Neuronal stem cell (in vitro differentiated cells): ENCODE measurements around the gene ZBTB40.

ENCODE experiments used
- DNase-seq: peaks from one replicate; pipeline ENCODE4 v3.0.0-alpha.2; 2013; ENCODE audit warnings: low spot score
- H2AFZ ChIP-seq: one replicate; pipeline ENCODE4 v1.6.1; 2013; ENCODE audit warnings: mild to moderate bottlenecking, low read length, inconsistent platforms
- H2AK5ac ChIP-seq: 2 replicates; pipeline ENCODE4 v1.6.1; 2013; ENCODE audit warnings: low read depth, mild to moderate bottlenecking, inconsistent platforms, low read length, moderate library complexity, mixed read lengths
- H2BK120ac ChIP-seq: 2 replicates; pipeline ENCODE4 v1.6.1; 2013; ENCODE audit warnings: low read depth, mild to moderate bottlenecking, inconsistent platforms, low read length, moderate library complexity, mixed read lengths
- H2BK12ac ChIP-seq: one replicate; pipeline ENCODE4 v1.6.1; 2013; ENCODE audit warnings: low read length, inconsistent platforms
- H2BK15ac ChIP-seq: 2 replicates; pipeline ENCODE4 v1.6.1; 2013; ENCODE audit warnings: mild to moderate bottlenecking, low read length, inconsistent platforms, mixed read lengths
- H2BK5ac ChIP-seq: one replicate; pipeline ENCODE4 v1.6.1; 2013; ENCODE audit warnings: inconsistent platforms, mild to moderate bottlenecking, low read length, moderate library complexity
- H3K14ac ChIP-seq: one replicate; pipeline ENCODE4 v1.6.1; 2013; ENCODE audit warnings: low read length, inconsistent platforms
- H3K18ac ChIP-seq: 2 replicates; pipeline ENCODE4 v1.6.1; 2013; ENCODE audit warnings: low read length, inconsistent platforms
- H3K23ac ChIP-seq: 2 replicates; pipeline ENCODE4 v1.6.1; 2013; ENCODE audit warnings: low read depth, mild to moderate bottlenecking, mixed read lengths, low read length, inconsistent platforms; ENCODE audit not compliant: poor library complexity
- H3K27ac ChIP-seq: replicated peaks from 3 replicates; pipeline ENCODE4 v1.5.1; 2013; ENCODE audit warnings: low read length, inconsistent platforms
- H3K27me3 ChIP-seq, 3 experiments: 2 replicates each; pipeline ENCODE4 v1.6.1; 2013; ENCODE audit warnings: low read length in 3 of 3, mild to moderate bottlenecking in 2 of 3, inconsistent platforms in 1 of 3, low read depth in 1 of 3, mixed read lengths in 1 of 3, moderate library complexity in 1 of 3; ENCODE audit not compliant: control insufficient read depth in 3 of 3, insufficient read depth in 3 of 3
- H3K36me3 ChIP-seq, 2 donors: replicated peaks in 1 of 2; 2 replicates each; pipeline ENCODE4 v1.6.1; 2013; ENCODE audit warnings: low read length in 2 of 2; ENCODE audit not compliant: control insufficient read depth in 2 of 2, insufficient read depth in 2 of 2
- H3K4ac ChIP-seq: 2 replicates; pipeline ENCODE4 v1.6.1; 2013; ENCODE audit warnings: inconsistent platforms, mild to moderate bottlenecking, low read length, moderate library complexity
- H3K4me1 ChIP-seq, 2 donors: 1 replicate in 1 of 2; 2 replicates in 1 of 2; pipeline ENCODE4 v1.6.1; 2013; ENCODE audit warnings: low read length in 2 of 2, low read depth in 1 of 2; ENCODE audit not compliant: control insufficient read depth in 2 of 2, insufficient read depth in 1 of 2
- H3K4me2 ChIP-seq: one replicate; pipeline ENCODE4 v1.6.1; 2013; ENCODE audit warnings: mild to moderate bottlenecking, low read length, inconsistent platforms; ENCODE audit not compliant: insufficient read depth, poor library complexity, severe bottlenecking
- H3K4me3 ChIP-seq, 2 donors: 2 replicates each; pipeline ENCODE4 v1.5.1; 2013; ENCODE audit warnings: low read length in 2 of 2, mild to moderate bottlenecking in 2 of 2, inconsistent platforms in 1 of 2, moderate library complexity in 1 of 2
- H3K79me1 ChIP-seq: one replicate; pipeline ENCODE4 v1.6.1; 2013; ENCODE audit warnings: low read depth, mild to moderate bottlenecking, inconsistent platforms, low read length, moderate library complexity
- H3K9ac ChIP-seq: one replicate; pipeline ENCODE4 v1.6.1; 2013; ENCODE audit warnings: mild to moderate bottlenecking, low read depth, low read length, inconsistent platforms; ENCODE audit not compliant: poor library complexity
- H3K9me3 ChIP-seq, 2 donors: replicated peaks in 1 of 2; 2 replicates each; pipeline versions ENCODE3 to v1.6.1; 2013; ENCODE audit warnings: low read length in 2 of 2, mild to moderate bottlenecking in 2 of 2, inconsistent platforms in 1 of 2, low read depth in 1 of 2, mixed read lengths in 1 of 2, moderate library complexity in 1 of 2; ENCODE audit not compliant: control insufficient read depth in 2 of 2, insufficient read depth in 1 of 2
- H4K8ac ChIP-seq: one replicate; pipeline ENCODE4 v1.6.1; 2013; ENCODE audit warnings: low read depth, mild to moderate bottlenecking, inconsistent platforms, low read length, moderate library complexity
- H4K91ac ChIP-seq: one replicate; pipeline ENCODE4 v1.6.1; 2013; ENCODE audit warnings: low read length, low read depth, mild to moderate bottlenecking, inconsistent platforms; ENCODE audit not compliant: poor library complexity
- WGBS, 2 donors: extraction: QIAGEN DNeasy Blood & Tissue Kit; methylation state at CpG; one replicate each; pipeline ENCODE4 v1.1.7; 2013; ENCODE audit warnings: missing lambda C conversion rate in 2 of 2, mixed read lengths in 1 of 2; ENCODE audit not compliant: insufficient read length in 2 of 2, insufficient replicate concordance in 1 of 2; ENCODE audit errors: extremely low coverage in 2 of 2; 5-methylcytosine and 5-hydroxymethylcytosine counted together

Gene ZBTB40

DNA sequence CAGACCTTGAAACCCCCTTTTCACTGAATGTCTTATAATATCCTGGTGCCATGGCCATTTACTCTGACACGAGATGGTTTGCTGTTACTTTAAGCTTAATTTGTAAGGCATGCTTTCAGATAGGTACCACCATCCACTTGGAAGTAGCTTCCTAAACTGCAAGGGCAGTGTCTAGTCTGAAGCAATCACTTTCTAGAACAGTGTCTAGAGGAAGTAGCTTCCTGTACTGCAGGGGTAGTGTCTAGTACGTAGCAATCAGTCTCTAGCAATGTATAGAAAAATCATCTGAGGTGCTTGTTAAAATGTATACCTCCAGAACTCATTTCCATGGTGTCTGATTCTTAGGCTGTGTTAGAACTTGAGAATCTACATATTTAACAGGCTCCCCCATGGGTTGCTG, 42.5 kb downstream of the ZBTB40 start:
- Histone ChIP-seq H2AFZ (no peak overlapping the region), H3K18ac (no peak overlapping the region), H3K9me3 (peaks cover 0 to 5% of the 10 kb centered on the region in 2 donors), H2BK12ac (no peak overlapping the region), H2BK15ac (no peak overlapping the region), H3K27me3 (no peaks in the 10 kb centered on the region), H2BK5ac (no peak overlapping the region), H4K91ac (no peak overlapping the region), H4K8ac (no peak overlapping the region), H3K4me3 (no peak overlapping the region), H3K79me1 (no peaks in the 10 kb centered on the region), H2BK120ac (no peak overlapping the region), H3K14ac (no peak overlapping the region), H3K23ac (no peak overlapping the region), H3K4me1 (peaks cover 0 to 1% of the 10 kb centered on the region in 2 donors), H3K9ac (no peak overlapping the region), H3K4ac (no peak overlapping the region), H2AK5ac (no peak overlapping the region), H3K4me2 (no peak overlapping the region), H3K36me3 (peaks cover 4 to 43% of the 10 kb centered on the region in 2 donors), H3K27ac (no peak overlapping the region)
- no CpG with 5 or more reads among the region's 2 CpGs for WGBS, 2 donors
- no peak for DNase-seq

DNA sequence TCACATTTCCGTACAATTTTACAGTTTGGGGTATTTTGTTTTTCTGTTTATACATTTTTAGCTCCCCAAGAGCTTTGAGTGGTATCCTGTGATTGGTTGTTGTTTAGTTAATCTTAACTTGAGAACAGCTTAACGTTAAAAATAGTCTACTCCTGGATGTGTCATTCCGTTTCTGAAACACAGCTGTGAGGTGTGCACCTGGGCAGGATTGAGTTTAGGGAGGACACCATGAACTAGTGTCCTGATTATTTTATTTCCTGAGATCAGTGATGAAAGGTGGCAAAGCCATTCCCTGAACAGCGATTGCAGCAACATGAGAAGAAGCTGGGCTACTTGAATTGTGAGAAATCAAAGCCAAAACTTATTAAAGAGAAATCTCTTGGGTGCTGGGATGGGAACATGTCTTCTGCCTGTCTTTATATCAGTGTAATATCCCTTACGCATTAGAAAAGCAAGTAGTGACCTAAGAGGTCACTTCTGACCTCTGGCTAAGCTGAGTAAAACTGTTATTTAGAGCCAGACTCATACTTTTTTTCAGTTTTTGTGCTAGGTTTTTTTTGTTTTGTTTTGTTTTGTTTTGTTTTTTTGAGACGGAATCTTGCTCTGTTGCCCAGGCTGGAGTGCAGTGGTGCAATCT, 43.4 kb downstream of the ZBTB40 start:
- H3K14ac ChIP-seq = no peak overlapping the region
- H3K9ac ChIP-seq = no peak overlapping the region
- no peak overlapping the region for H2BK15ac ChIP-seq
- H3K9me3 ChIP-seq = peaks cover 0 to 5% of the 10 kb centered on the region in 2 donors
- no peak overlapping the region for H4K8ac ChIP-seq
- no peak overlapping the region for H2AFZ ChIP-seq
- no peak overlapping the region for H2AK5ac ChIP-seq
- no peak overlapping the region for H3K23ac ChIP-seq
- H3K27me3 ChIP-seq = no peaks in the 10 kb centered on the region
- H2BK120ac ChIP-seq = no peak overlapping the region
- H3K27ac ChIP-seq = no peak overlapping the region
- peaks cover under 1 to 2% of the 10 kb centered on the region in 2 donors for H3K4me1 ChIP-seq
- no peak overlapping the region for H3K4ac ChIP-seq
- H2BK12ac ChIP-seq = no peak overlapping the region
- H3K4me2 ChIP-seq = no peak overlapping the region
- no peak for DNase-seq
- peaks cover 4 to 43% of the 10 kb centered on the region in 2 donors for H3K36me3 ChIP-seq
- H3K4me3 ChIP-seq = no peak overlapping the region
- no peaks in the 10 kb centered on the region for H3K79me1 ChIP-seq
- H4K91ac ChIP-seq = no peak overlapping the region
- H2BK5ac ChIP-seq = no peak overlapping the region
- H3K18ac ChIP-seq = no peak overlapping the region
- WGBS, 2 donors = no CpG with 5 or more reads among the region's 6 CpGs

DNA sequence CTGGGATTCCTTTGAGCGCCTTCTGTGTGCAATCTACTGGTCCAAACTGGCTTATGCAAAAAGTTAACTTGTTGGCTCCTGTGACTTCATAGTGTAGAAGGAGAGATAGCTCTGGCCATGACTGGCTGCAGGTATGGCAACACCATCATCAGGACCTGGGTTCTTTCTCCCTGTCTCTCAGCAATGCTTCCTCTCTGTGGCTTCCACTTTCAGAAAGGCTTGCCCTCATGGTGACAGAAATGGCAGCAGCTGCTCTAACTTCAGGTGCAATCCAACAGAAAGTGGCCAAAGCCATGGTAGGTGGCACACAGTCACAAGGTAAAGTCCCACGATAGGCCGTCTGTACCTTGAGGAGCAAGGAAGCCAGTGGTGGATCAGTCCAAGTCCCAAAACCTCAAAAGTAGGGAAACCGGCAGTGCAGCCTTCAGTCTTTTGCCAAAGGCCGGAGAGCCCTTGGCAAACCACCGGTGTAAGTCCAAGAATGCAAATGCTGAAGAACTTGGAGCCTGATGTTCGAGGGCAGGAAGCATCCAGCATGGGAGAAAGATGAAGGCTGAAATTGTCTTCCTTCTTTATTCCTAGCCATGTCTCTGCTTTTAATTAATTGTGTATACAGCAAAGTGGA, 45.0 kb downstream of the ZBTB40 start:
- no peak overlapping the region for H2AFZ ChIP-seq
- H3K18ac ChIP-seq = no peak overlapping the region
- no peak overlapping the region for H3K9ac ChIP-seq
- peaks cover 0 to 5% of the 10 kb centered on the region in 2 donors for H3K9me3 ChIP-seq
- H2BK120ac ChIP-seq = no peak overlapping the region
- no peak overlapping the region for H2BK5ac ChIP-seq
- H2BK12ac ChIP-seq = no peak overlapping the region
- H3K79me1 ChIP-seq = no peaks in the 10 kb centered on the region
- H4K91ac ChIP-seq = no peak overlapping the region
- no peak for DNase-seq
- no peak overlapping the region for H4K8ac ChIP-seq
- no CpG with 5 or more reads among the region's 7 CpGs for WGBS, 2 donors
- H3K4me2 ChIP-seq = no peak overlapping the region
- no peak overlapping the region for H3K4me3 ChIP-seq
- H3K4ac ChIP-seq = no peak overlapping the region
- H2AK5ac ChIP-seq = no peak overlapping the region
- no peaks in the 10 kb centered on the region for H3K27me3 ChIP-seq
- no peak overlapping the region for H3K23ac ChIP-seq
- peaks cover 3 to 16% of the 10 kb centered on the region in 2 donors for H3K4me1 ChIP-seq
- H3K27ac ChIP-seq = no peak overlapping the region
- no peak overlapping the region for H2BK15ac ChIP-seq
- H3K14ac ChIP-seq = no peak overlapping the region
- peaks cover 4 to 35% of the 10 kb centered on the region in 2 donors for H3K36me3 ChIP-seq

DNA sequence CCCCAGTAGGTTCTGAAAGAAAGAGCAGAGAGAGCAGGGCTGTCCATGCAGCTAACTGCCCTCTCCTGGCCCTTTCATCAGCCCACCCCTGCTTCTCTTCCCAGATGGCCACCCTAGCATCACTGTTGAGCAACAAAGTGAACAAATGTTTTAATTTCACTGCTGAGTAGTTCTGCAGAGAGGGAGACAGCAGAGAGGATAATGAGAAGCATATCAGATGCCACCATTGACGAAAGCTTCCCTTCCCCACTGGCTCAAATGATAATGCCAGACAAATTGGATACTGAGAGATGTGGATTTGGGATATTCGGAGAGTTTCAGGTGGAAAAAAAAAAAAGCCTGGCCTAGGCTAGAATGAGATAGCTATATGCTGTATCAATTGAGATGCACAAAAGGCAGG, 46.8 kb downstream of the ZBTB40 start:
- Histone ChIP-seq H3K4me3 (no peak overlapping the region), H3K9ac (no peak overlapping the region), H3K4me2 (no peak overlapping the region), H3K18ac (no peak overlapping the region), H3K27me3 (no peaks in the 10 kb centered on the region), H2AFZ (no peak overlapping the region), H3K9me3 (peaks cover 0 to 5% of the 10 kb centered on the region in 2 donors), H4K8ac (no peak overlapping the region), H2BK5ac (no peak overlapping the region), H3K14ac (no peak overlapping the region), H3K4ac (no peak overlapping the region), H3K79me1 (no peaks in the 10 kb centered on the region), H2BK15ac (no peak overlapping the region), H2BK120ac (no peak overlapping the region), H4K91ac (no peak overlapping the region), H2BK12ac (no peak overlapping the region), H3K23ac (no peak overlapping the region), H3K4me1 (peaks cover 4 to 25% of the 10 kb centered on the region in 2 donors), H3K36me3 (peaks cover 4 to 18% of the 10 kb centered on the region in 2 donors), H2AK5ac (no peak overlapping the region), H3K27ac (no peak overlapping the region)
- no CpG with 5 or more reads among the region's 2 CpGs for WGBS, 2 donors
- DNase-seq = no peak
